HG02981 (cell line): ENCODE results near the gene BUD23.
"Not testable (repeated sequence)": the region's sequence is repeated elsewhere in the genome, so short reads cannot be mapped to it uniquely, and the experiment has no call there.

Experiments
- ATAC-seq: cut with Tn5 transposase; IDR thresholded peaks from one replicate; pipeline ENCODE4 v1.9.1; 2021; ENCODE audit warnings: mild to moderate bottlenecking, moderate library complexity; ENCODE audit not compliant: unreplicated experiment

BUD23 gene

GRCh38 chr7:73668103-73668885 lies 15.1 kb upstream of the BUD23 start:
- peak; percentile 8 for ATAC-seq

- no peak for ATAC-seq
Measured at GRCh38 chr7:73668886-73669230, 14.5 kb upstream of the BUD23 start.

GRCh38 chr7:73669288-73669701 lies 14.1 kb upstream of the BUD23 start:
- no peak for ATAC-seq

GRCh38 chr7:73669858-73670385 lies 13.5 kb upstream of the BUD23 start:
- no peak for ATAC-seq

- ATAC-seq = no peak
Measured at GRCh38 chr7:73671322-73671661, 12.1 kb upstream of the BUD23 start.

GRCh38 chr7:73671857-73672445 lies 11.4 kb upstream of the BUD23 start:
- no peak for ATAC-seq

GRCh38 chr7:73674468-73675124 lies 8.8 kb upstream of the BUD23 start:
- ATAC-seq = no peak

- ATAC-seq = not testable (repeated sequence)
Measured at GRCh38 chr7:73676062-73676461, 7.3 kb upstream of the BUD23 start.

GRCh38 chr7:73678862-73679261 lies 4.5 kb upstream of the BUD23 start:
- no peak for ATAC-seq

- no peak for ATAC-seq
Measured at GRCh38 chr7:73679709-73680108, 3.7 kb upstream of the BUD23 start.

GRCh38 chr7:73680501-73680900 lies 2.9 kb upstream of the BUD23 start:
- no peak for ATAC-seq

GRCh38 chr7:73681031-73681430 lies 2.4 kb upstream of the BUD23 start:
- ATAC-seq = no peak

- ATAC-seq = no peak
Measured at GRCh38 chr7:73682745-73683055, 697 bp upstream of the BUD23 start.

- no peak for ATAC-seq
Measured at GRCh38 chr7:73683788-73684693, 644 bp downstream of the BUD23 start.

GRCh38 chr7:73685311-73685710 lies 1.9 kb downstream of the BUD23 start:
- no peak for ATAC-seq

GRCh38 chr7:73688288-73688687 lies 4.9 kb downstream of the BUD23 start:
- ATAC-seq = no peak

- no peak for ATAC-seq
Measured at GRCh38 chr7:73690646-73691045, 7.2 kb downstream of the BUD23 start.

- no peak for ATAC-seq
Measured at GRCh38 chr7:73696372-73696771, 13.0 kb downstream of the BUD23 start.

- ATAC-seq = no peak
Measured at GRCh38 chr7:73698410-73698809, 15.0 kb downstream of the BUD23 start.

GRCh38 chr7:73699370-73700068 lies 16.1 kb downstream of the BUD23 start:
- no peak for ATAC-seq

GRCh38 chr7:73700069-73700423 lies 16.6 kb downstream of the BUD23 start:
- no peak for ATAC-seq
